OCI-LY3 (cell line): ENCODE data around the gene CREB3L1.

ENCODE experiments used
- H2AFZ ChIP-seq: fragments of 200-600, 300-600 bp; shearing (Covaris generic); 2 replicates; pipeline ENCODE4 v1.6.0; 2014; ENCODE audit warnings: antibody characterized with exemption, low read depth, low read length
- H3K27ac ChIP-seq: fragments of 200-600, 300-600 bp; sonication (generic); 2 replicates; pipeline ENCODE4 v1.5.1; 2014; ENCODE audit warnings: mild to moderate bottlenecking, low read length, moderate library complexity, mixed read lengths
- H3K27me3 ChIP-seq: fragments of 200-600, 300-600 bp; sonication (generic); 2 replicates; pipeline ENCODE4 v1.6.1; 2014; ENCODE audit warnings: low read depth, low read length, mixed read lengths
- H3K36me3 ChIP-seq: fragments of 200-600, 300-600 bp; sonication (generic); replicated peaks from 2 replicates; pipeline ENCODE3; 2014; ENCODE audit warnings: low read depth, low read length, mixed read lengths
- H3K4me1 ChIP-seq: fragments of 300-600, 200-600 bp; sonication (generic); 2 replicates; pipeline ENCODE4 v1.6.1; 2014; ENCODE audit warnings: low read length, mixed read lengths
- H3K4me2 ChIP-seq: fragments of 200-600, 300-600 bp; sonication (generic); 2 replicates; pipeline ENCODE4 v1.6.1; 2014; ENCODE audit warnings: low read length, mixed read lengths
- H3K4me3 ChIP-seq: fragments of 300-600, 200-600 bp; sonication (generic); 2 replicates; pipeline ENCODE4 v1.5.1; 2014; ENCODE audit warnings: antibody characterized with exemption, mild to moderate bottlenecking, low read length, moderate library complexity
- H3K79me2 ChIP-seq: fragments of 300-600, 200-600 bp; shearing (Covaris generic); 2 replicates; pipeline ENCODE4 v1.6.1; 2014; ENCODE audit warnings: mild to moderate bottlenecking, low read length, mixed read lengths
- H3K9ac ChIP-seq: fragments of 300-600, 200-600 bp; shearing (Covaris generic); 2 replicates; pipeline ENCODE4 v1.6.0; 2014; ENCODE audit warnings: mild to moderate bottlenecking, low read length, moderate library complexity
- H3K9me3 ChIP-seq: fragments of 200-600, 300-600 bp; shearing (Covaris generic); 2 replicates; pipeline ENCODE4 v1.6.1; 2014; ENCODE audit warnings: low read length, mixed read lengths; ENCODE audit not compliant: insufficient read depth
- H4K20me1 ChIP-seq: fragments of 200-600, 300-600 bp; sonication (generic); 2 replicates; pipeline ENCODE4 v1.6.1; 2016; ENCODE audit warnings: low read length, mixed read lengths; ENCODE audit not compliant: insufficient read depth
- EZH2phosphoT487 ChIP-seq: fragments of 200-600 bp; shearing (Covaris generic); IDR thresholded peaks from 2 replicates; pipeline ENCODE4 v1.6.1; 2018; ENCODE audit warnings: antibody characterized with exemption, mixed run types, low read depth
- TF ChIP-seq, protein P1 (sequence below): fragments of 200-600, 300-600 bp; sonication (generic); IDR thresholded peaks from 2 replicates; pipeline ENCODE4 v1.5.1; 2014; ENCODE audit warnings: antibody characterized with exemption, low read length, low read depth

Gene CREB3L1

GRCh38 chr11:46363455-46364005 lies 86.1 kb downstream of the CREB3L1 start:
- Histone ChIP-seq H3K4me3 (no peak overlapping the region), H3K79me2 (peaks cover 31% of the 10 kb centered on the region), H3K9me3 (no peaks in the 10 kb centered on the region), H3K4me2 (no peak overlapping the region), H3K27ac (no peak overlapping the region), H3K9ac (no peak overlapping the region), H3K36me3 (peaks cover 5% of the 10 kb centered on the region), H3K27me3 (no peaks in the 10 kb centered on the region), H4K20me1 (peaks cover 2% of the 10 kb centered on the region; the same call in 1 of the 2 replicates), H2AFZ (no peak overlapping the region), H3K4me1 (peaks cover 14% of the 10 kb centered on the region)
- no peak for TF ChIP-seq EZH2phosphoT487
- TF ChIP-seq, protein P1, sequence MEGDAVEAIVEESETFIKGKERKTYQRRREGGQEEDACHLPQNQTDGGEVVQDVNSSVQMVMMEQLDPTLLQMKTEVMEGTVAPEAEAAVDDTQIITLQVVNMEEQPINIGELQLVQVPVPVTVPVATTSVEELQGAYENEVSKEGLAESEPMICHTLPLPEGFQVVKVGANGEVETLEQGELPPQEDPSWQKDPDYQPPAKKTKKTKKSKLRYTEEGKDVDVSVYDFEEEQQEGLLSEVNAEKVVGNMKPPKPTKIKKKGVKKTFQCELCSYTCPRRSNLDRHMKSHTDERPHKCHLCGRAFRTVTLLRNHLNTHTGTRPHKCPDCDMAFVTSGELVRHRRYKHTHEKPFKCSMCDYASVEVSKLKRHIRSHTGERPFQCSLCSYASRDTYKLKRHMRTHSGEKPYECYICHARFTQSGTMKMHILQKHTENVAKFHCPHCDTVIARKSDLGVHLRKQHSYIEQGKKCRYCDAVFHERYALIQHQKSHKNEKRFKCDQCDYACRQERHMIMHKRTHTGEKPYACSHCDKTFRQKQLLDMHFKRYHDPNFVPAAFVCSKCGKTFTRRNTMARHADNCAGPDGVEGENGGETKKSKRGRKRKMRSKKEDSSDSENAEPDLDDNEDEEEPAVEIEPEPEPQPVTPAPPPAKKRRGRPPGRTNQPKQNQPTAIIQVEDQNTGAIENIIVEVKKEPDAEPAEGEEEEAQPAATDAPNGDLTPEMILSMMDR = no peak

DNA sequence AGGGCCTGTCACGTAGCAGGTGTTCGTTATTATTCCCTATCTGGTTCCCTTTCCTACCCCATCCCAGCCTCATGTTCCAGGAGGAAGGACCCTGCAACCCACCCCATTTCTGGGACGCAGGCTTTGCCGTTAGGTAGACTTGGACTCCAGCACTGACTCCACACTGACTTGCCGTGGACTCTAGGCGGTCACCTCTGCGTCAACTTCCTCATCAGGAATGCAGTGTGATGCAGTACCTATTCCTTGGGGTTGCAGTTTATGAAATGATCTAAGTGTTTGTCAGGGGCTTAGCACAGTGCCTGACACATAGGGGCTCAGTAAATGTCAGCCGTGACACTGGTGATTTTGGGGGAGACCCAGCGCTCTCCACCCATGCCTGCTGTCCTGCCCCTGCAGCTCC lies 86.6 kb downstream of the CREB3L1 start:
- peaks cover 5% of the 10 kb centered on the region for H3K36me3 ChIP-seq
- H3K4me1 ChIP-seq = peaks cover 14% of the 10 kb centered on the region

GRCh38 chr11:46364791-46365190 lies 87.3 kb downstream of the CREB3L1 start:
- no peak overlapping the region for H3K4me2 ChIP-seq

More for the DNA sequence above, 86.6 kb downstream of the CREB3L1 start:
- Histone ChIP-seq H3K4me3 (no peak overlapping the region), H4K20me1 (peaks cover 2% of the 10 kb centered on the region; the same call in 1 of the 2 replicates), H3K9me3 (no peaks in the 10 kb centered on the region), H3K27ac (no peak overlapping the region), H3K4me2 (no peak overlapping the region), H2AFZ (no peak overlapping the region), H3K9ac (no peak overlapping the region), H3K27me3 (no peaks in the 10 kb centered on the region), H3K79me2 (peaks cover 31% of the 10 kb centered on the region)
- TF ChIP-seq, protein P1 = no peak
- TF ChIP-seq EZH2phosphoT487 = no peak

DNA sequence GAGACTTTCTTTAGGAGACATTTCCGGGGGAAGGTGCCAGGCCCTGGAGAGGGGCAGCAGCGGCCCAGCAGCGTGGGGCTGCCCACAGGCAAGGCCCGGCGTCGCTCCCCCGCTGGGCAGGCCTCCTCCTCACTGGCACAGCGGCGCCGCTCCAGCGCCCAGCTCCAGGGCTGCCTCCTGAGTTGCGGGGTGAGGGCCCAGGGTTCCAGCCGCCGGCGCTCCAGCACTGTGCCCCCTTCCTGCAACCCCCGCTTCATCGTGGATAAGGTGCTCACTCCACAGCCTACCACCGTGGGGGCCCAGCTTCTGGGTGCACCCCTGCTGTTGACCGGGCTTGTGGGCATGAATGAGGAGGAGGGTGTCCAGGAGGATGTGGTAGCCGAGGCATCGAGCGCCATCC lies 88.8 kb downstream of the CREB3L1 start:
- no peak overlapping the region for H3K27ac ChIP-seq
- no peak overlapping the region for H3K9ac ChIP-seq
- no peaks in the 10 kb centered on the region for H3K27me3 ChIP-seq
- H4K20me1 ChIP-seq = peaks cover 2% of the 10 kb centered on the region; the same call in 1 of the 2 replicates
- TF ChIP-seq, protein P1 = no peak
- no peak for TF ChIP-seq EZH2phosphoT487
- H2AFZ ChIP-seq = no peak overlapping the region
- no peak overlapping the region for H3K4me3 ChIP-seq
- H3K9me3 ChIP-seq = no peaks in the 10 kb centered on the region
- peaks cover 7% of the 10 kb centered on the region for H3K4me1 ChIP-seq
- peaks cover 10% of the 10 kb centered on the region for H3K36me3 ChIP-seq
- H3K79me2 ChIP-seq = peaks cover 24% of the 10 kb centered on the region
- H3K4me2 ChIP-seq = no peak overlapping the region

More at GRCh38 chr11:46364791-46365190, 87.3 kb downstream of the CREB3L1 start:
- no peak overlapping the region for H2AFZ ChIP-seq
- H3K9me3 ChIP-seq = no peaks in the 10 kb centered on the region
- H3K27me3 ChIP-seq = no peaks in the 10 kb centered on the region
- no peak overlapping the region for H3K9ac ChIP-seq
- no peak overlapping the region for H3K4me3 ChIP-seq
- peaks cover 5% of the 10 kb centered on the region for H3K36me3 ChIP-seq
- H3K79me2 ChIP-seq = peaks cover 31% of the 10 kb centered on the region
- no peak for TF ChIP-seq EZH2phosphoT487
- TF ChIP-seq, protein P1 = no peak
- H3K4me1 ChIP-seq = peaks cover 14% of the 10 kb centered on the region
- no peak overlapping the region for H3K27ac ChIP-seq
- H4K20me1 ChIP-seq = peaks cover 2% of the 10 kb centered on the region; the same call in 1 of the 2 replicates
